HEK293 (cell line): ENCODE measurements around the gene MCOLN1.

Experiments
- CTCF ChIA-PET: fragments of 350-600 bp; formaldehyde crosslinking; extraction: SDS; loops from one replicate; lab custom pipeline; 2021; ENCODE audit warnings: antibody characterized with exemption; lab: Yijun Ruan, JAX
- POLR2A ChIA-PET: fragments of 300-600 bp; formaldehyde crosslinking; extraction: SDS; loops from one replicate; lab custom pipeline; 2020; ENCODE audit warnings: antibody characterized with exemption, inconsistent platforms; lab: Yijun Ruan, JAX
- H3K27ac ChIP-seq: fragments of 200-500 bp; sonication (Bioruptor generic); 2 replicates; pipeline ENCODE4 v1.5.1; 2014; ENCODE audit warnings: low read depth, low read length, control low read depth, inconsistent platforms; ENCODE audit errors: extremely low read depth
- H3K36me3 ChIP-seq, 2 experiments: fragments of 200-500 bp in 1 of 2; sonication (Bioruptor generic) in 1 of 2; 1 replicate in 1 of 2; 2 replicates in 1 of 2; pipeline ENCODE4 v1.5.1; 2014 to 2017; ENCODE audit warnings: inconsistent platforms in 2 of 2, low read length in 2 of 2; ENCODE audit not compliant: control insufficient read depth in 2 of 2, insufficient read depth in 1 of 2
- H3K4me1 ChIP-seq: fragments of 200-500 bp; sonication (Bioruptor generic); 2 replicates; pipeline ENCODE4 v1.5.1; 2014; ENCODE audit warnings: mild to moderate bottlenecking, low read length, inconsistent platforms; ENCODE audit not compliant: control insufficient read depth, insufficient read depth
- H3K4me3 ChIP-seq: 2 replicates; pipeline ENCODE4 v1.5.1; 2011; ENCODE audit warnings: low read depth, mild to moderate bottlenecking, control low read depth, low read length, moderate library complexity
- H3K9me3 ChIP-seq: fragments of 200-500 bp; sonication (Bioruptor generic); 2 replicates; pipeline ENCODE4 v1.5.1; 2014; ENCODE audit warnings: low read depth, low read length, inconsistent platforms; ENCODE audit not compliant: control insufficient read depth, insufficient read depth
- BCL11B ChIP-seq: fragments of 450-650 bp; formaldehyde crosslinking; IDR thresholded peaks from 2 replicates; pipeline ENCODE4 v1.5.1; 2016; ENCODE audit warnings: low read depth, missing biosample characterization, missing genetic modification characterization
- GLIS2 ChIP-seq: fragments of 450-650 bp; formaldehyde crosslinking; IDR thresholded peaks from 2 replicates; pipeline ENCODE4 v1.5.1; 2016; ENCODE audit warnings: missing biosample characterization, missing genetic modification characterization
- KLF10 ChIP-seq: fragments of 450-650 bp; IDR thresholded peaks from 2 replicates; pipeline ENCODE4 v1.5.1; 2018; ENCODE audit warnings: missing biosample characterization, mild to moderate bottlenecking, missing genetic modification characterization
- KLF16 ChIP-seq: fragments of 450-650 bp; formaldehyde crosslinking; IDR thresholded peaks from 2 replicates; pipeline ENCODE4 v1.5.1; 2017; ENCODE audit warnings: missing biosample characterization, missing genetic modification characterization
- KLF17 ChIP-seq: fragments of 450-650 bp; formaldehyde crosslinking; IDR thresholded peaks from 2 replicates; pipeline ENCODE4 v1.5.1; 2016; ENCODE audit warnings: missing biosample characterization, missing genetic modification characterization
- KLF9 ChIP-seq: fragments of 450-650 bp; formaldehyde crosslinking; IDR thresholded peaks from 2 replicates; pipeline ENCODE4 v1.5.1; 2016; ENCODE audit warnings: missing biosample characterization, missing genetic modification characterization, low read depth
- MZF1 ChIP-seq: fragments of 450-650 bp; formaldehyde crosslinking; IDR thresholded peaks from 2 replicates; pipeline ENCODE4 v1.5.1; 2017; ENCODE audit warnings: missing biosample characterization, missing genetic modification characterization, borderline replicate concordance
- RBAK ChIP-seq: fragments of 450-650 bp; formaldehyde crosslinking; IDR thresholded peaks from 2 replicates; pipeline ENCODE4 v1.5.1; 2016; ENCODE audit warnings: missing biosample characterization, missing genetic modification characterization
- REPIN1 ChIP-seq: fragments of 450-650 bp; formaldehyde crosslinking; IDR thresholded peaks from 2 replicates; pipeline ENCODE4 v1.5.1; 2017; ENCODE audit warnings: missing biosample characterization, missing genetic modification characterization, low read depth
- SP7 ChIP-seq: fragments of 450-650 bp; formaldehyde crosslinking; IDR thresholded peaks from 2 replicates; pipeline ENCODE4 v1.5.1; 2016; ENCODE audit warnings: missing biosample characterization, missing genetic modification characterization
- ZBTB26 ChIP-seq: fragments of 450-650 bp; formaldehyde crosslinking; optimal IDR thresholded peaks from 2 replicates; pipeline ENCODE3; 2016; ENCODE audit warnings: missing biosample characterization, mild to moderate bottlenecking, missing genetic modification characterization
- ZFHX2 ChIP-seq: fragments of 450-650 bp; formaldehyde crosslinking; conservative IDR thresholded peaks from 2 replicates; pipeline ENCODE4 v1.5.1; 2016; ENCODE audit warnings: missing biosample characterization, missing genetic modification characterization
- ZFP69B ChIP-seq: fragments of 450-650 bp; formaldehyde crosslinking; IDR thresholded peaks from 2 replicates; pipeline ENCODE4 v1.5.1; 2016; ENCODE audit warnings: missing biosample characterization, missing genetic modification characterization
- ZIC2 ChIP-seq: fragments of 450-650 bp; formaldehyde crosslinking; IDR thresholded peaks from 2 replicates; pipeline ENCODE4 v1.5.1; 2016; ENCODE audit warnings: missing biosample characterization, missing genetic modification characterization
- ZNF140 ChIP-seq: fragments of 450-650 bp; formaldehyde crosslinking; IDR thresholded peaks from 2 replicates; pipeline ENCODE4 v1.5.1; 2016; ENCODE audit warnings: missing biosample characterization, missing genetic modification characterization
- ZNF184 ChIP-seq: fragments of 450-650 bp; IDR thresholded peaks from 2 replicates; pipeline ENCODE4 v1.5.1; 2018; ENCODE audit warnings: missing biosample characterization, mild to moderate bottlenecking, missing genetic modification characterization
- ZNF335 ChIP-seq: fragments of 450-650 bp; formaldehyde crosslinking; conservative IDR thresholded peaks from 2 replicates; pipeline ENCODE4 v1.5.1; 2016; ENCODE audit warnings: missing biosample characterization, missing genetic modification characterization
- ZNF391 ChIP-seq: fragments of 450-650 bp; formaldehyde crosslinking; IDR thresholded peaks from 2 replicates; pipeline ENCODE4 v1.5.1; 2016; ENCODE audit warnings: low read depth, missing biosample characterization, missing genetic modification characterization, borderline replicate concordance
- ZNF426 ChIP-seq: fragments of 450-650 bp; formaldehyde crosslinking; IDR thresholded peaks from 2 replicates; pipeline ENCODE4 v1.5.1; 2017; ENCODE audit warnings: missing biosample characterization, missing genetic modification characterization, mild to moderate bottlenecking, inconsistent platforms, moderate library complexity
- ZNF544 ChIP-seq: fragments of 450-650 bp; formaldehyde crosslinking; IDR thresholded peaks from 2 replicates; pipeline ENCODE4 v1.5.0; 2017; ENCODE audit warnings: missing biosample characterization, missing genetic modification characterization
- ZNF548 ChIP-seq: fragments of 450-650 bp; formaldehyde crosslinking; IDR thresholded peaks from 2 replicates; pipeline ENCODE4 v1.5.1; 2016; ENCODE audit warnings: missing biosample characterization, missing genetic modification characterization
- ZNF610 ChIP-seq: fragments of 450-650 bp; formaldehyde crosslinking; IDR thresholded peaks from 2 replicates; pipeline ENCODE4 v1.5.1; 2016; ENCODE audit warnings: missing biosample characterization, missing genetic modification characterization, borderline replicate concordance
- ZNF623 ChIP-seq: fragments of 450-650 bp; formaldehyde crosslinking; IDR thresholded peaks from 2 replicates; pipeline ENCODE4 v1.5.1; 2016; ENCODE audit warnings: missing biosample characterization, missing genetic modification characterization
- ZNF692 ChIP-seq: fragments of 450-650 bp; formaldehyde crosslinking; IDR thresholded peaks from 2 replicates; pipeline ENCODE4 v1.5.1; 2016; ENCODE audit warnings: missing biosample characterization, missing genetic modification characterization
- ZNF704 ChIP-seq: fragments of 450-650 bp; formaldehyde crosslinking; IDR thresholded peaks from 2 replicates; pipeline ENCODE4 v1.5.1; 2016; ENCODE audit warnings: missing biosample characterization, missing genetic modification characterization
- ZNF792 ChIP-seq: fragments of 450-650 bp; formaldehyde crosslinking; IDR thresholded peaks from 2 replicates; pipeline ENCODE4 v1.5.1; 2016; ENCODE audit warnings: missing biosample characterization, missing genetic modification characterization
- ZNF843 ChIP-seq: fragments of 450-650 bp; formaldehyde crosslinking; IDR thresholded peaks from 2 replicates; pipeline ENCODE4 v1.5.1; 2016; ENCODE audit warnings: missing biosample characterization, missing genetic modification characterization
- ZSCAN16 ChIP-seq: fragments of 450-650 bp; formaldehyde crosslinking; IDR thresholded peaks from 2 replicates; pipeline ENCODE4 v1.5.1; 2016; ENCODE audit warnings: missing biosample characterization, missing genetic modification characterization

Gene MCOLN1

GRCh38 chr19:7505682-7506384 is 16.6 kb upstream of the MCOLN1 start (continued):
- TF ChIP-seq KLF16 (tag by site-specific recombination) (peak; percentile 33; the same call in 1 of the 2 replicates), ZNF610 (tag by site-specific recombination) (no peak), ZNF692 (tag by site-specific recombination) (peak; percentile 81), ZNF623 (tag by site-specific recombination) (no peak), KLF10 (tag by site-specific recombination) (0 out of 2 replicates have a peak, but pooled peaks have one; percentile 41), ZNF792 (tag by site-specific recombination) (no peak), ZNF544 (no peak), ZSCAN16 (no peak), ZNF704 (tag by site-specific recombination) (no peak), ZNF335 (tag by site-specific recombination) (peak; percentile 86), KLF17 (tag by site-specific recombination) (0 out of 2 replicates have a peak, but pooled peaks have one; percentile 24), ZIC2 (no peak), ZFP69B (peak; percentile 43; the same call in 1 of the 2 replicates), KLF9 (tag by site-specific recombination) (peak; percentile 44; the same call in 1 of the 2 replicates), RBAK (tag by site-specific recombination) (no peak), ZBTB26 (peak; percentile 20)

GRCh38 chr19:7506385-7507328 is 15.8 kb upstream of the MCOLN1 start:
- H3K36me3 ChIP-seq = no peaks in the 10 kb centered on the region
- no peak overlapping the region; the same call in 1 of the 2 replicates for H3K27ac ChIP-seq
- CTCF ChIA-PET = interaction anchor here (0.6 to 2.4 kb wide), 2 partner anchors 10 to 58 kb away, joined by 4 to 14 read pairs; a partner anchor contains a TSS
- POLR2A ChIA-PET = interaction anchor here (0.6 to 2.4 kb wide), 8 partner anchors 9 to 437 kb away, joined by 3 to 12 read pairs (median 3); partner anchors contain the start of genes MCOLN1, ZNF358 and ZNF557
- peak overlapping the region; percentile 20 for H3K4me3 ChIP-seq
- H3K4me1 ChIP-seq = peaks cover 4% of the 10 kb centered on the region; the same call in 1 of the 2 replicates
- no peaks in the 10 kb centered on the region for H3K9me3 ChIP-seq
- TF ChIP-seq ZNF548 (no peak), ZNF184 (tag by site-specific recombination) (no peak), SP7 (tag by site-specific recombination) (peak; percentile 67; the same call in 1 of the 2 replicates), ZNF140 (tag by site-specific recombination) (no peak), ZNF426 (no peak), BCL11B (tag by site-specific recombination) (peak; percentile 90), GLIS2 (tag by site-specific recombination) (no peak), ZFHX2 (peak; percentile 87), MZF1 (tag by site-specific recombination) (no peak), REPIN1 (no peak), ZNF704 (tag by site-specific recombination) (no peak), ZNF391 (tag by site-specific recombination) (no peak), ZNF843 (tag by site-specific recombination) (no peak)
